ENCODE results near the gene LY6G6C.

DNA sequence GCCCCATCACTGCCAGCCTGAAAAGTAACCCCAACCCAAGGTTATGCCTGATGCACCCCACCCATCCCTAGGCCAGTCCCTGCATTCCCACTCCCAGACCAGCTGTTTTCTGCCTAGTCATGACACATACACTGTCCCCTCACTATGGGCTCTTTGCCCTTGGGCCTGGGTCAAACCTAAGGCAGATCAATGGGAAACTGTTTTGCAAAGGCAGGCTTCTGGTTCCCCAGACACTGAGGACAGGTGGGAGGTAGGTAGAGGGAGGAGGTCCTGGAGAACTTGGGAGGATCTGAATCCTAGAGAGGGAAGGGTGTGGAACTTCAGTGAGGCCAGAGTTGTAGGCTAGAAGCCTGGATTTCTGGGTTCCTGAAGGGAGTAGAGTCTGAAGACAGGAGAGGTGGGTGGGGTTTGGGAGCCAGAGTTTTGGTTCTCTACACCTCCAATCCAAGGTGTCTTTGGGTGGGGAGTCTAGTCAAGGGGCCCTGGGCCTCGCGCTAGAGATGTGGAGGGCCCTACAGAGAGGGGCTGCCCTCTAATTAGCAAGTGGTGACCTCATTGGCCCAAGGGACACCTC is 12.8 kb upstream of the LY6G6C start:
- TF ChIP-seq, protein P1, sequence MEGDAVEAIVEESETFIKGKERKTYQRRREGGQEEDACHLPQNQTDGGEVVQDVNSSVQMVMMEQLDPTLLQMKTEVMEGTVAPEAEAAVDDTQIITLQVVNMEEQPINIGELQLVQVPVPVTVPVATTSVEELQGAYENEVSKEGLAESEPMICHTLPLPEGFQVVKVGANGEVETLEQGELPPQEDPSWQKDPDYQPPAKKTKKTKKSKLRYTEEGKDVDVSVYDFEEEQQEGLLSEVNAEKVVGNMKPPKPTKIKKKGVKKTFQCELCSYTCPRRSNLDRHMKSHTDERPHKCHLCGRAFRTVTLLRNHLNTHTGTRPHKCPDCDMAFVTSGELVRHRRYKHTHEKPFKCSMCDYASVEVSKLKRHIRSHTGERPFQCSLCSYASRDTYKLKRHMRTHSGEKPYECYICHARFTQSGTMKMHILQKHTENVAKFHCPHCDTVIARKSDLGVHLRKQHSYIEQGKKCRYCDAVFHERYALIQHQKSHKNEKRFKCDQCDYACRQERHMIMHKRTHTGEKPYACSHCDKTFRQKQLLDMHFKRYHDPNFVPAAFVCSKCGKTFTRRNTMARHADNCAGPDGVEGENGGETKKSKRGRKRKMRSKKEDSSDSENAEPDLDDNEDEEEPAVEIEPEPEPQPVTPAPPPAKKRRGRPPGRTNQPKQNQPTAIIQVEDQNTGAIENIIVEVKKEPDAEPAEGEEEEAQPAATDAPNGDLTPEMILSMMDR (IDR thresholded peaks at IDR 0.05): no peak
- no peak for TF ChIP-seq EZH2 (IDR thresholded peaks at IDR 0.05)

Measured in neural progenitor cell (in vitro differentiated cells).